GM19438 (cell line): ENCODE measurements around the gene CNIH3.

ENCODE experiments used
- ATAC-seq: cut with Tn5 transposase; IDR thresholded peaks from one replicate; pipeline ENCODE4 v1.9.1; 2021; ENCODE audit warnings: low read depth; ENCODE audit not compliant: unreplicated experiment

CNIH3 gene

GRCh38 chr1:224613486-224613885, 2.6 kb upstream of the CNIH3 start:
- no peak for ATAC-seq

GRCh38 chr1:224616756-224617409, 766 bp downstream of the CNIH3 start:
- ATAC-seq, result no peak

- no peak for ATAC-seq
These were observed 1.6 kb downstream of the CNIH3 start for GRCh38 chr1:224617410-224618355.

GRCh38 chr1:224619209-224619608, 3.1 kb downstream of the CNIH3 start:
- no peak for ATAC-seq

- no peak for ATAC-seq
These were observed 4.0 kb downstream of the CNIH3 start for GRCh38 chr1:224620105-224620504.

- no peak for ATAC-seq
These were observed 5.9 kb downstream of the CNIH3 start for GRCh38 chr1:224621813-224622682.

GRCh38 chr1:224622831-224623230, 6.7 kb downstream of the CNIH3 start:
- ATAC-seq, result no peak

GRCh38 chr1:224623310-224623714, 7.2 kb downstream of the CNIH3 start:
- ATAC-seq, result no peak

- ATAC-seq, result peak; percentile 89
These were observed 7.7 kb downstream of the CNIH3 start for GRCh38 chr1:224623743-224624333.

- no peak for ATAC-seq
These were observed 8.3 kb downstream of the CNIH3 start for GRCh38 chr1:224624432-224624831.

GRCh38 chr1:224626042-224626441, 9.9 kb downstream of the CNIH3 start:
- ATAC-seq, result no peak

GRCh38 chr1:224629965-224630364, 13.8 kb downstream of the CNIH3 start:
- ATAC-seq, result no peak

- ATAC-seq, result no peak
These were observed 15.5 kb downstream of the CNIH3 start for GRCh38 chr1:224631462-224632115.

- ATAC-seq, result no peak
These were observed 16.3 kb downstream of the CNIH3 start for GRCh38 chr1:224632381-224632871.

- ATAC-seq, result no peak
These were observed 16.8 kb downstream of the CNIH3 start for GRCh38 chr1:224632921-224633321.

GRCh38 chr1:224635356-224635755, 19.2 kb downstream of the CNIH3 start:
- ATAC-seq, result no peak

GRCh38 chr1:224637515-224637914, 21.4 kb downstream of the CNIH3 start:
- ATAC-seq, result no peak

GRCh38 chr1:224637936-224638335, 21.8 kb downstream of the CNIH3 start:
- ATAC-seq, result no peak

- ATAC-seq, result no peak
These were observed 23.4 kb downstream of the CNIH3 start for GRCh38 chr1:224639426-224639975.
